GM19351 (cell line): ENCODE data around the gene GSC.
"Not testable (repeated sequence)": the region's sequence is repeated elsewhere in the genome, so short reads cannot be mapped to it uniquely, and the experiment has no call there.

Source experiments
- ATAC-seq: cut with Tn5 transposase; IDR thresholded peaks from one replicate; pipeline ENCODE4 v1.9.1; 2021; ENCODE audit warnings: mild to moderate bottlenecking, moderate library complexity; ENCODE audit not compliant: unreplicated experiment

Gene GSC

GRCh38 chr14:94769391-94770250 is at the start of gene GSC:
GSC (minus strand) TSS chr14:94770113; CDS start chr14:94770015, 98 bp downstream.
- ATAC-seq: no peak

- no peak for ATAC-seq
These were observed 49.6 kb upstream of the GSC start for GRCh38 chr14:94819531-94819930.

- no peak for ATAC-seq
These were observed 46.2 kb upstream of the GSC start for GRCh38 chr14:94816113-94816512.

GRCh38 chr14:94805680-94806288 is 35.9 kb upstream of the GSC start:
- no peak for ATAC-seq

- ATAC-seq: no peak
These were observed 31.3 kb upstream of the GSC start for GRCh38 chr14:94801225-94801624.

- ATAC-seq: not testable (repeated sequence)
These were observed 30.9 kb upstream of the GSC start for GRCh38 chr14:94800764-94801163.

- ATAC-seq: no peak
These were observed 28.0 kb upstream of the GSC start for GRCh38 chr14:94797887-94798286.

- no peak for ATAC-seq
These were observed 26.4 kb upstream of the GSC start for GRCh38 chr14:94796278-94796677.

GRCh38 chr14:94795372-94795771 is 25.5 kb upstream of the GSC start:
- no peak for ATAC-seq

GRCh38 chr14:94793901-94794300 is 24.0 kb upstream of the GSC start:
- ATAC-seq: no peak

GRCh38 chr14:94787655-94788054 is 17.7 kb upstream of the GSC start:
- no peak for ATAC-seq

- no peak for ATAC-seq
These were observed 17.2 kb upstream of the GSC start for GRCh38 chr14:94787092-94787491.

- no peak for ATAC-seq
These were observed 10.9 kb upstream of the GSC start for GRCh38 chr14:94780536-94781399.

- ATAC-seq: no peak
These were observed 9.8 kb upstream of the GSC start for GRCh38 chr14:94779713-94780112.

- no peak for ATAC-seq
These were observed 5.9 kb upstream of the GSC start for GRCh38 chr14:94775871-94776210.

- no peak for ATAC-seq
These were observed 5.4 kb upstream of the GSC start for GRCh38 chr14:94775091-94775870.

- no peak for ATAC-seq
These were observed 4.6 kb upstream of the GSC start for GRCh38 chr14:94774344-94775090.

GRCh38 chr14:94773655-94774343 is 3.9 kb upstream of the GSC start:
- ATAC-seq: no peak

GRCh38 chr14:94773061-94773648 is 3.2 kb upstream of the GSC start:
- ATAC-seq: no peak
